ENCODE measurements around the gene ITPRIP. TPM values are rescaled to one million over a fixed set of nuclear protein-coding genes. Genes with fewer than 3 reads are reported as not detected.
A peak's percentile ranks its signal among the peaks of the same experiment; 100 is the strongest.

The ITPRIP gene
- total and polyA plus RNA-seq, 2 of the 8 experiments (the other 6 are each of a cell fraction or from before 2014, with no cell fraction given), result 15.3 to 16.9 TPM

- Histone ChIP-seq H2BK120ac (replicated peaks; ENCODE audit: low read depth, low read length) (no peak overlapping the region), H4K20me1 (replicated peaks in 1 of 2; ENCODE audit: control insufficient read depth in 1 of 2, insufficient read depth in 2 of 2, low read length in 2 of 2) (no peaks in the 10 kb centered on the region), H2BK20ac (ENCODE audit: low read length) (no peak overlapping the region), H3K4me1 (replicated peaks in 1 of 4; ENCODE audit: control insufficient read depth in 3 of 4, insufficient read depth in 4 of 4, low read length in 3 of 4) (peaks cover 0 to 7% (median 3%) of the 10 kb centered on the region in 4 experiments; a peak in 3 of 7 replicates), H3K79me1 (ENCODE audit: low read depth, low read length) (no peaks in the 10 kb centered on the region), H3K9ac (replicated peaks in 1 of 4; ENCODE audit: extremely low read depth in 1 of 4, low read depth in 3 of 4, low read length in 3 of 4) (no peak overlapping the region), H3K9me3 (ENCODE audit: insufficient read depth in 2 of 2, low read depth in 1 of 2, low read length in 1 of 2) (peaks cover 12 to 14% of the 10 kb centered on the region in 2 experiments), H2BK15ac (ENCODE audit: low read length) (peak overlapping the region; percentile 65; the same call in 1 of the 2 replicates), H2BK5ac (ENCODE audit: low read depth, low read length) (no peak overlapping the region), H3K36me3 (ENCODE audit: control insufficient read depth in 2 of 4, insufficient read depth in 4 of 4, low read length in 3 of 4) (no peaks in the 10 kb centered on the region), H3K79me2 (ENCODE audit: control insufficient read depth in 1 of 2, insufficient read depth in 2 of 2, low read length in 2 of 2) (no peaks in the 10 kb centered on the region), H3K23me2 (ENCODE audit: low read depth, low read length) (no peaks in the 10 kb centered on the region), H3K27me3 (replicated peaks in 1 of 4; ENCODE audit: control insufficient read depth in 3 of 4, extremely low read depth in 1 of 4, insufficient read depth in 3 of 4, low read length in 3 of 4) (no peaks in the 10 kb centered on the region), H2BK12ac (ENCODE audit: low read depth, low read length) (no peak overlapping the region), H3K27ac (ENCODE audit: low read depth, low read length) (no peak overlapping the region), H3K4me2 (ENCODE audit: insufficient read depth in 1 of 2, low read depth in 2 of 2, low read length in 2 of 2) (no peak overlapping the region), H3K23ac (ENCODE audit: insufficient read length) (no peak overlapping the region), H3K56ac (replicated peaks; ENCODE audit: insufficient read length, low read depth, low read length) (no peak overlapping the region), H3K4me3 (ENCODE audit: extremely low read depth in 1 of 4, insufficient read depth in 2 of 4, low read depth in 3 of 4, low read length in 4 of 4) (no peak overlapping the region), H3K18ac (ENCODE audit: extremely low read depth, low read length) (no peak overlapping the region), H2AFZ (ENCODE audit: low read length) (no peak overlapping the region), H4K8ac (ENCODE audit: extremely low read depth, insufficient read depth, low read length) (no peak overlapping the region), H2AK5ac (ENCODE audit: low read depth, low read length) (no peak overlapping the region), H3K4ac (replicated peaks; ENCODE audit: insufficient read length, low read depth, low read length) (no peak overlapping the region), H3K14ac (ENCODE audit: insufficient read length) (no peak overlapping the region), H4K91ac (replicated peaks; ENCODE audit: insufficient read length, low read length) (no peak overlapping the region), H4K5ac (ENCODE audit: insufficient read length, low read depth, low read length) (no peak overlapping the region)
- TF ChIP-seq GTF2F1 (IDR thresholded peaks at IDR 0.05; ENCODE audit: borderline replicate concordance, low read depth, low read length) (no peak), YY1 (IDR thresholded peaks at IDR 0.05; ENCODE audit: low read depth, low read length) (no peak), EGR1 (IDR thresholded peaks at IDR 0.05; ENCODE audit: borderline replicate concordance, low read depth, low read length) (no peak), TAF1 (IDR thresholded peaks at IDR 0.05; ENCODE audit: low read depth, low read length) (no peak), POU5F1 (IDR thresholded peaks at IDR 0.05; ENCODE audit: low read depth, low read length) (no peak), KDM1A (IDR thresholded peaks at IDR 0.05; ENCODE audit: borderline replicate concordance, low read length) (no peak), BACH1 (IDR thresholded peaks at IDR 0.05; ENCODE audit: low read length) (no peak), CREB1 (IDR thresholded peaks at IDR 0.05) (no peak), CTBP2 (IDR thresholded peaks at IDR 0.05; ENCODE audit: borderline replicate concordance, insufficient read depth, insufficient read length, low read length) (no peak)
- no peak for FAIRE-seq
- ChIA-PET POLR2A (ENCODE audit: partially characterized antibody) (interaction anchor here (0.6 to 3.2 kb wide), 7 partner anchors 9 to 48 kb away, joined by 3 to 23 read pairs (median 5); partner anchors contain the start of genes CFAP58 and ITPRIP), CTCF (ENCODE audit: partially characterized antibody) (interaction anchor here (0.8 to 14.8 kb wide), 19 partner anchors 11 to 317 kb away, joined by 3 to 331 read pairs (median 4); partner anchors contain the start of genes CFAP58 and ITPRIP)
- DNase-seq (ENCODE audit: low read depth in 1 of 2, low spot score in 2 of 2), result no peak
- whole genome bisulfite sequencing, 2 experiments (ENCODE audit: extremely low coverage in 1 of 2, insufficient coverage in 1 of 2, insufficient read length in 1 of 2, insufficient replicate concordance in 2 of 2, low coverage in 1 of 2, low lambda C conversion rate in 2 of 2, missing lambda C conversion rate in 1 of 2), result 89% methylated on average over 8 of the region's 8 CpGs; no CpG with 5 or more reads in 1 of the 2 experiments
Observed at GRCh38 chr10:104304927-104305326, 33.3 kb downstream of the ITPRIP start.

All from H1 (cell line).